Measurements from ENCODE around the gene KPNA1.

KPNA1 gene

GRCh38 chr3:122514123-122515019 is at the start of gene KPNA1:
Gene KPNA1, minus strand, starts transcription at chr3:122514939. Its CDS starts 18,374 bp downstream, at chr3:122496565.
- H3K4me3 Mint-ChIP-seq = peak within 1 kb of the TSS; percentile 88
- H3K4me1 Mint-ChIP-seq (ENCODE audit: low read depth) = peaks cover 21% of the 10 kb centered on the region
- H3K9me3 Mint-ChIP-seq = no peaks in the 10 kb centered on the region

GRCh38 chr3:122564155-122564912 is 49.6 kb upstream of the KPNA1 start, which contains the start of the genes DTX3L and PARP9:
Gene DTX3L, plus strand, starts transcription at chr3:122564338. Its CDS starts 89 bp downstream, at chr3:122564427.
Gene PARP9, minus strand, starts transcription at chr3:122564300. Its CDS starts 4,680 bp downstream, at chr3:122559620.
- Mint-ChIP-seq H3K27ac (peak within 1 kb of the TSS; percentile 98), H3K27me3 (ENCODE audit: low read depth) (no peaks in the 10 kb centered on the region), H3K9me3 (no peaks in the 10 kb centered on the region), H3K36me3 (ENCODE audit: low read depth) (peaks cover 77% of the 10 kb centered on the region), H3K4me3 (peak within 1 kb of the TSS; percentile 100), H3K4me1 (ENCODE audit: low read depth) (peaks cover 65% of the 10 kb centered on the region)
- DNase-seq (ENCODE audit: low spot score) = peak; percentile 73

More at GRCh38 chr3:122514123-122515019, at the start of gene KPNA1:
- peak; percentile 91 for DNase-seq (ENCODE audit: low spot score)
- H3K27ac Mint-ChIP-seq = peak within 1 kb of the TSS; percentile 91
- H3K27me3 Mint-ChIP-seq (ENCODE audit: low read depth) = peaks cover 2% of the 10 kb centered on the region
- H3K36me3 Mint-ChIP-seq (ENCODE audit: low read depth) = peaks cover 4% of the 10 kb centered on the region

- peak overlapping the region; percentile 98 for H3K27ac Mint-ChIP-seq
- DNase-seq (ENCODE audit: low spot score) = no peak
- H3K27me3 Mint-ChIP-seq (ENCODE audit: low read depth) = no peaks in the 10 kb centered on the region
- H3K4me3 Mint-ChIP-seq = peak overlapping the region; percentile 100
- peaks cover 76% of the 10 kb centered on the region for H3K36me3 Mint-ChIP-seq (ENCODE audit: low read depth)
- peaks cover 59% of the 10 kb centered on the region for H3K4me1 Mint-ChIP-seq (ENCODE audit: low read depth)
- no peaks in the 10 kb centered on the region for H3K9me3 Mint-ChIP-seq
Observed at GRCh38 chr3:122563717-122564025, 48.9 kb upstream of the KPNA1 start.

- H3K4me1 Mint-ChIP-seq (ENCODE audit: low read depth) = peaks cover 54% of the 10 kb centered on the region
- no peaks in the 10 kb centered on the region for H3K9me3 Mint-ChIP-seq
- no peaks in the 10 kb centered on the region for H3K27me3 Mint-ChIP-seq (ENCODE audit: low read depth)
- peak overlapping the region; percentile 100 for H3K4me3 Mint-ChIP-seq
- no peak for DNase-seq (ENCODE audit: low spot score)
- peak overlapping the region; percentile 98 for H3K27ac Mint-ChIP-seq
- H3K36me3 Mint-ChIP-seq (ENCODE audit: low read depth) = peaks cover 73% of the 10 kb centered on the region
Observed at GRCh38 chr3:122562923-122563716, 48.4 kb upstream of the KPNA1 start.

GRCh38 chr3:122560680-122561079 is 45.9 kb upstream of the KPNA1 start:
- peak overlapping the region; percentile 53 for H3K27ac Mint-ChIP-seq
- peak; percentile 38 for DNase-seq (ENCODE audit: low spot score)
- H3K27me3 Mint-ChIP-seq (ENCODE audit: low read depth) = no peaks in the 10 kb centered on the region
- H3K4me3 Mint-ChIP-seq = peak overlapping the region; percentile 57
- H3K36me3 Mint-ChIP-seq (ENCODE audit: low read depth) = peaks cover 70% of the 10 kb centered on the region
- no peaks in the 10 kb centered on the region for H3K9me3 Mint-ChIP-seq
- H3K4me1 Mint-ChIP-seq (ENCODE audit: low read depth) = peaks cover 37% of the 10 kb centered on the region

GRCh38 chr3:122559906-122560305 is 45.2 kb upstream of the KPNA1 start:
- no peak overlapping the region for H3K27ac Mint-ChIP-seq
- H3K36me3 Mint-ChIP-seq (ENCODE audit: low read depth) = peaks cover 72% of the 10 kb centered on the region
- H3K9me3 Mint-ChIP-seq = no peaks in the 10 kb centered on the region
- H3K27me3 Mint-ChIP-seq (ENCODE audit: low read depth) = no peaks in the 10 kb centered on the region
- no peak overlapping the region for H3K4me3 Mint-ChIP-seq
- H3K4me1 Mint-ChIP-seq (ENCODE audit: low read depth) = peaks cover 35% of the 10 kb centered on the region
- no peak for DNase-seq (ENCODE audit: low spot score)

GRCh38 chr3:122558605-122559004 is 43.9 kb upstream of the KPNA1 start:
- Mint-ChIP-seq H3K27ac (no peak overlapping the region), H3K4me1 (ENCODE audit: low read depth) (peaks cover 37% of the 10 kb centered on the region), H3K9me3 (no peaks in the 10 kb centered on the region), H3K36me3 (ENCODE audit: low read depth) (peaks cover 72% of the 10 kb centered on the region), H3K4me3 (no peak overlapping the region), H3K27me3 (ENCODE audit: low read depth) (no peaks in the 10 kb centered on the region)
- no peak for DNase-seq (ENCODE audit: low spot score)

- Mint-ChIP-seq H3K9me3 (no peaks in the 10 kb centered on the region), H3K36me3 (ENCODE audit: low read depth) (peaks cover 72% of the 10 kb centered on the region), H3K27me3 (ENCODE audit: low read depth) (no peaks in the 10 kb centered on the region), H3K4me3 (no peak overlapping the region), H3K4me1 (ENCODE audit: low read depth) (peaks cover 31% of the 10 kb centered on the region), H3K27ac (no peak overlapping the region)
- no peak for DNase-seq (ENCODE audit: low spot score)
Observed at GRCh38 chr3:122557356-122557755, 42.6 kb upstream of the KPNA1 start.

GRCh38 chr3:122555275-122556071 is 40.7 kb upstream of the KPNA1 start:
- Mint-ChIP-seq H3K27ac (no peak overlapping the region), H3K9me3 (no peaks in the 10 kb centered on the region), H3K4me1 (ENCODE audit: low read depth) (peaks cover 16% of the 10 kb centered on the region), H3K36me3 (ENCODE audit: low read depth) (peaks cover 75% of the 10 kb centered on the region), H3K4me3 (no peak overlapping the region), H3K27me3 (ENCODE audit: low read depth) (no peaks in the 10 kb centered on the region)
- no peak for DNase-seq (ENCODE audit: low spot score)

- no peaks in the 10 kb centered on the region for H3K27me3 Mint-ChIP-seq (ENCODE audit: low read depth)
- H3K4me3 Mint-ChIP-seq = no peak overlapping the region
- H3K9me3 Mint-ChIP-seq = no peaks in the 10 kb centered on the region
- DNase-seq (ENCODE audit: low spot score) = no peak
- H3K4me1 Mint-ChIP-seq (ENCODE audit: low read depth) = peaks cover 11% of the 10 kb centered on the region
- H3K36me3 Mint-ChIP-seq (ENCODE audit: low read depth) = peaks cover 76% of the 10 kb centered on the region
- H3K27ac Mint-ChIP-seq = no peak overlapping the region
Observed at GRCh38 chr3:122553171-122553570, 38.4 kb upstream of the KPNA1 start.

- Mint-ChIP-seq H3K36me3 (ENCODE audit: low read depth) (peaks cover 75% of the 10 kb centered on the region), H3K4me3 (no peak overlapping the region), H3K27me3 (ENCODE audit: low read depth) (no peaks in the 10 kb centered on the region), H3K4me1 (ENCODE audit: low read depth) (peaks cover 4% of the 10 kb centered on the region), H3K9me3 (no peaks in the 10 kb centered on the region), H3K27ac (no peak overlapping the region)
- no peak for DNase-seq (ENCODE audit: low spot score)
Observed at GRCh38 chr3:122548619-122549018, 33.9 kb upstream of the KPNA1 start.

- no peak overlapping the region for H3K27ac Mint-ChIP-seq
- peaks cover 75% of the 10 kb centered on the region for H3K36me3 Mint-ChIP-seq (ENCODE audit: low read depth)
- H3K4me3 Mint-ChIP-seq = no peak overlapping the region
- no peak for DNase-seq (ENCODE audit: low spot score)
- H3K27me3 Mint-ChIP-seq (ENCODE audit: low read depth) = no peaks in the 10 kb centered on the region
- peaks cover under 1% of the 10 kb centered on the region for H3K4me1 Mint-ChIP-seq (ENCODE audit: low read depth)
- no peaks in the 10 kb centered on the region for H3K9me3 Mint-ChIP-seq
Observed at GRCh38 chr3:122548076-122548475, 33.3 kb upstream of the KPNA1 start.

- Mint-ChIP-seq H3K27ac (no peak overlapping the region), H3K27me3 (ENCODE audit: low read depth) (no peaks in the 10 kb centered on the region), H3K36me3 (ENCODE audit: low read depth) (peaks cover 65% of the 10 kb centered on the region), H3K4me1 (ENCODE audit: low read depth) (no peaks in the 10 kb centered on the region), H3K4me3 (no peak overlapping the region), H3K9me3 (no peaks in the 10 kb centered on the region)
- no peak for DNase-seq (ENCODE audit: low spot score)
Observed at GRCh38 chr3:122546151-122546550, 31.4 kb upstream of the KPNA1 start.

Data from T-helper 2 cell treated with Interferon-gamma antibody and Interleukin-4, amounts not matched to agents 5 μg/mL and 100 μg/mL, for 36 hours (primary cell).